Activated CD8-positive, alpha-beta memory T cell treated with anti-CD3 and anti-CD28 coated beads, Interleukin-2, amount 50 U/mL, for 48 hours (primary cell): ENCODE results near the gene SLC44A4.
"Not testable (repeated sequence)": the region's sequence is repeated elsewhere in the genome, so short reads cannot be mapped to it uniquely, and the experiment has no call there.

Source experiments
- DNase-seq: peaks from one replicate; pipeline ENCODE4 v3.0.0-alpha.2; 2020

Gene SLC44A4

GRCh38 chr6:31878222-31878621, 575 bp downstream of the SLC44A4 start:
- no peak for DNase-seq

- DNase-seq: no peak
These were observed 1.1 kb downstream of the SLC44A4 start for GRCh38 chr6:31877651-31878161.

DNA sequence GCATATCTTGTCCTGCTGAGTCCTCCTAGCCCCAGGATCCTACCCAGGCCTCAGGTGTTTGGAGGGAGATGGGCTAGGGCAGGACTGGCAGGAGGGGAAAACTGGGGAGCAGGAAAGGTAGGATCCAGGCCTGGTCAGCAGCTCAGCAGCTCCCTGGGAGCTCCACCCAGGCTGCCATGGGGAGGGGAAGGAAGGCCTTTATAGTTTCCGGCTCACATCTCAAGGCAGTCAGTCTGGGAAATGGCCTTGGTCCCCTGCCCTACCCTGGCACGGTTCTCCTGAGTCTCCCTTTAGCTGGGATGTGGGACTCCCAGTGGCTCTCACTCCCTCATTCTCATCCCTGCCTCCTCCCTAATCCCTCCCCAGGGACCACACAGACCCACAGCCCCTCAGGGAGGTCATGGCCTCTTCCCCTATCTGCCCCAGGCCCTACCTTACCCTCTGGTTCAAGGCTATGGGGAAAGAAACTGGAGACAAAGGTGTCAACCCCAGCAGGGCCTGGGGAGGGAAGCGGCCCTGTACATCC, 1.6 kb downstream of the SLC44A4 start:
- no peak for DNase-seq

DNA sequence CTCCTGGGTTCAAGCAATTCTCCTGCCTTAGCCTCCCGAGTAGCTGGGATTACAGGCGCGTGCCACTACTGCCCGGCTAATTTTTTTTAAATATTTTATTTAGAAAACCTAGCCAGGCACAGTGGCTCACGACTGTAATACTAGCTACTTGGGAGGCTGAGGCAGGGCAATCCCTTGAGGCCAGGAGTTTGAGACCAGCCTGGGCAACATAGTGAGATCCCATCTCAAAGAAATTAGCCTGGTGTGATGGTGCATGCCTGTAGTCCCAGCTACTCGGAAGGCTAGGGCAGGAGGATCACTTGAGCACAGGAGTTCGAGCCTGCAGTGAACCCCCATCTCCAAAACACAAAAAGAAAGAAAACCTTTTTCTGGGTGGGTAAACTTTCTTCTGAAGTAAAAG, 2.4 kb downstream of the SLC44A4 start:
- no peak for DNase-seq

- no peak for DNase-seq
These were observed 2.9 kb downstream of the SLC44A4 start for GRCh38 chr6:31875877-31876276.

DNA sequence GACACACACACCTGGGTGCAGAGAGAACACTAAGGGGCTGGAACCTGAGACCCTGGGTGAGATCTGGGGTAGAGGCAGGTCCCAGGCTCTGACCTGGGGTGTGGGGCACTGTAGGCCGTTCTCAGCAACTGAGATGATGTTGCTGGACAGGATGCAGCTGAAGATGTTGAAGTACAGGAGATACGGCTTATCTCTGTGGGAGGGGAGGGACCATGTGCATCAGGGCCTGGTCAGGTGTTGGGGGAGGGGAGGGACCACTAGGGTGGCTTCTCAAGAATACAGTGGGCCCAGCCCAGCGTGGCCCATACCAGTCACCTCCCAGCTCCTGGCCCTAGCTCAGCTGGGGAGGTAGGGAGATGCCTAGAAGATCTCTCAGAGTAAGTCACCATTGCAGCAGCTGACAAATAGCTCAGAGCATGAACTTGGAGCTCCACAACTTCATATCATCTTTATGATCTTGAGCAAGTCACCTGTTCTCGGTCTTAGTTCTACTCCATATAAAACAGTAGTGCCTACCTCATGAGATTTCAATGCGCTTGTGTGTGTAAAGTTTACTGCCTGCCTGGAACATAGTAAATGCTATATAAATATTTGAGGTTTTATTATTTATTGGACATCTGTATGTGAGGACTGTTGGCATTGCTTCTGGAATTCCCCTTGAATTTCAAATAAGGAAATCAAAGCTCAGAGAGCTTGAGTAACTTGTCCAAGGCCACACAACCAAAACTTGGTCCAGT, 3.8 kb downstream of the SLC44A4 start:
- DNase-seq: no peak

DNA sequence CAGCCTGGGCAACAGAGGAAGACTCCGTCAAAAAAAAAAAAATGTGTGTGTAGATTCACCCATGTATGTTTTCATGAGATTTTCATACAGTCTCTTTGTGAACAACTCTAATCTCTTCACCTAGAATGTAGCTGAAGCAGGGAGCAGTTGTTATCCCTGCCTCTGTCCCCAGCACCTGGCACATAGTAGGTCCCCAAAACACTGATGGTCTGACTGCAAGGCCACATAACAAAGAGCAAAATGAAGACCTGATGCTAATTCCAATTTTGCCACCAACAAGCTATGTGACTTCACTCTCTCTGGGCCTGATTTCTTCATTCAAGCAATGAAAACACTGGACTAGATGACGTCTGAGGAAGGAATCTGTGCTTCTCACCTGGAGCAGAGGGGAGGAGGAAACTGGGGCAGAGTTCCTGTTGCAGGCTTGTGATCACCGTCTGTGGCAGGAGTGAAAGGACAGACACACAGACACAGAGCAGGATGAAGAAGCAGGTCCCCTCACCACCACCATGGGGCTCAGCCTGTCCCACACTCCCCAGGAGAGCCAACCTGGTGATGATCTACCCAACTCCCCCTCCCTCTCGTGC, 4.6 kb downstream of the SLC44A4 start:
- no peak for DNase-seq

DNA sequence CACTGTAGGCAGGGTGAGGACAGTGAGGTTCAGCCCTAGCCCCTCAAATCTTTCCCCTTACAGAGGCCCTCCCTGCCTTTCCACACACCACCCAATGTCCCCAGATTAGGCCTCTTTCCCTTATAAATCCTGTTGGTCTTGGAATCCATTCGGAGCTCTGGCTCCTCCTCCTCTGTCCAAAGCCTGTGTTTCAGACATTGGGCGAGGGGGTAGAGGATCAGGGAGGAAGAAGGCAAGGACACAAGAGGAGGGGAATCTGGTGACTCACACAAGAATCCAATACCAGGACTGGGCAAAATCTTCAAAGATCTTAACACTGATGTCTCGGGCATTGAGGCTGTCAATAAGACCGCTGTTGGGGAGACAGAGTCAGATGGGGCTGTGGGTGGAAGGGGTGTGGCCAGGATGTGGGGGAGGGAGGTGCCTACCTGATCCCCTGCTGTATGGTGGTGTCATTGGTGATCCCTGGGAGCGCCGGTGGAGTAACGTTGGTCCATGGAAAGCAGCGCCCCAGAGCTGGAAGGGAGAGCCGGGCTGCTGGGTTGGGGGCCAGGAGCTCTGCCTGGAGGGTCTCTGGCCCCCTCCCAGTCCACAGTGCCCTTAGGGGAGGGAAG, 7.6 kb downstream of the SLC44A4 start:
- no peak for DNase-seq

- no peak for DNase-seq
These were observed 8.3 kb downstream of the SLC44A4 start for GRCh38 chr6:31870385-31870921.

- DNase-seq: no peak
These were observed 9.5 kb downstream of the SLC44A4 start for GRCh38 chr6:31869343-31869742.

- DNase-seq: not testable (repeated sequence)
These were observed 10.2 kb downstream of the SLC44A4 start for GRCh38 chr6:31868658-31868971.

GRCh38 chr6:31865205-31866118, 13.3 kb downstream of the SLC44A4 start:
- DNase-seq: no peak

- DNase-seq: no peak
These were observed 14.0 kb downstream of the SLC44A4 start for GRCh38 chr6:31864818-31865204.

DNA sequence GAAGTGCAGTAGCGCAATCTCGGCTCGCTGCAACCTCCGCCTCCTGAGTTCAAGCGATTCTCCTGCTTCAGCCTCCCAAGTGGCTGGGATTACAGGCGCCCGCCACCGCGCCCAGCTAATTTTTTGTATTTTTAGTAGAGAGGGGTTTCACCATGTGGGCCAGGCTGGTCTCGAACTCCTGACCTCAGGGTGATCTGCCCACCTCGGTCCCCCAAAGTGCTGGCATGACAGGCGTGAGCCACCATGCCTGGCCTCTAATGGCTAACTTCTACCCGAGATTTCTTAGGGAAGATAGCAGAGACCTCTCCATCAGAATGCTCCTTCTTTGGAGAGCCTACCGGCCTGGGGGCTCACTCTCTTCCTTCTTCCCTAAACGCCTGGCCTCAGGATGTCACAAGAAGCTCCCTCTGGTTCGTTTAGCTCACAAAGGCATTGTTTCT, 14.7 kb downstream of the SLC44A4 start:
- peak; percentile 60 for DNase-seq

- peak; percentile 97 for DNase-seq
These were observed 16.2 kb downstream of the SLC44A4 start, which contains the start of gene NEU1 for GRCh38 chr6:31862344-31863235. Gene NEU1 (minus strand): TSS chr6:31862821. CDS start chr6:31862776, 45 bp downstream.

DNA sequence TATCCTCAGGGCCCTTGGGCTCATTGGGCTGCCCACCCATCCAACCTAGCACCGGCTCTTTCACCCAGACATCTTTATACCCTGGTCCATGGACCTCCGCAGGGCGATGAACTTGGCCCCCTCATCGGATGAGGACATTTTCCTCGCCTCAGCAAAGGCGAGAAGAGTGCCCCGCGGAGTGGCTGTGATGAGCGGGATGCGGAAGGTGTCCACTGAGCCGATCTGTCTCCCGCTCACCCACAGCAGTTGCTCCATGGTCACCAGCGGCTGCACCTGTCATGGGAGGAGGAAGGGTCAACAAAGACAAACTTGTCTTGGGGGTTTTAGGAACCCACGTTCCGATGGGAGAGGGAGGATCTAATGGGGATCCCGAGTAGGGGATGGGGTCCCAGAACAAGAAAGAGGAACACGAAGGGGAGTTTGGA, 16.9 kb downstream of the SLC44A4 start:
- no peak for DNase-seq

- no peak for DNase-seq
These were observed 17.6 kb downstream of the SLC44A4 start for GRCh38 chr6:31861150-31861549.

DNA sequence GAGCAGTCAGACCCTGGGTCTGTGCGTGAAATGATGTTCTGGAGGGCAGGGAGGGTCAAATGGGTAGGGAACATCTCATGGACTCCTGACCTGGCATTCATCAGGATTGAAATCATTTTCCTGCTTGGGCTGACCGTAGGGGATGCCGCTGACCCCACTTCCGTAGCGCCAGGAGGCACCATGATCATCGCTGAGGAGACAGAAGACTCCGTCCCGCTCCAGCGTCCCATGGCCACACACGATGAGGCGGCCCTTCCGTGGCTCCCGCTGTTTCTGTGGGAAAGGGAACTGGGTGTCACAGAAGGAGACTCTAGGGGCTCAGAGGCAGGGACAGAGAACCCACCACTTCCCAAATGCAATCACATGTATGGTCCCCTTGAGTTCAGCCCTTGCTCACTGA, 18.4 kb downstream of the SLC44A4 start:
- DNase-seq: no peak

GRCh38 chr6:31859923-31860322, 18.9 kb downstream of the SLC44A4 start:
- DNase-seq: no peak

DNA sequence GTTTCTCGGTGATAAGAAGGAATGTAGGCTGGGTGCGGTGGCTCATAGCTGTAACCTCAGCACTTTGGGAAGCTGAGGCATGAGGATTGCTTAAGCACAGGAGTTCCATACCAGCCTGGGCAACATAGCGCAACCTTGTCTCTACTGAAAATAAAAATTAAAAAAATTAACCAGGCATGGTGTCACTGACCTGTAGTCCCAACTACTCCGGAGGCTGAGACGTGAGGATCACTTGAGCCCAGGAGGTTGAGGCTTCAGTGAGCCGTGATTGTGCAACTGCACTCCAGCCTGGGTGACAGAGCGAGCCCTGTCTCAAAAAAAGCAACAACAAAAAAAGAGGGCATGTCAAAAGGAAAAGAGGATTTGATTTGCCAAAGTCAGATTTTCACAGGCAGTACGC, 20.1 kb downstream of the SLC44A4 start:
- DNase-seq: no peak

DNA sequence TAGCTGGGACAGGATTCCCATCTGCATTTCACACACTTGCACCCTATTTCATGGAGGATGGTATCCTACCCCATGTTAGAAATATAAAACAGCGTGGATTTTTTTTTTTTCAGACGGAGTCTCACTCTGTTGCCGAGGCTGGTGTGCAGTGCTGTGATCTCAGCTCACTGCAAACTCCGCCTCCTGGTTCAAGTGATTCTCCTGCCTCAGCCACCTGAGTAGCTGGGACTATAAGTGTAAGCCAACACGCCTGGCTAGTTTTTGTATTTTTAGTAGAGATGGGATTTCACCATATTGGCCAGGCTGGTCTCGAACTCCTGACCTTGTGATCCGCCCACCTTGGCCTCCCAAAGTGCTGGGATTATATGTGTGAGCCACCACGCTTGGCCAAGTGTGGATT, 21.0 kb downstream of the SLC44A4 start:
- DNase-seq: not testable (repeated sequence)
